Mucosa of stomach (tissue), 1 donor: Measurements from ENCODE around the gene IL1RAP.
"Not testable (repeated sequence)": the region's sequence is repeated elsewhere in the genome, so short reads cannot be mapped to it uniquely, and the experiment has no call there.

Experiments
- H3K27me3 ChIP-seq: one replicate; pipeline ENCODE4 v1.7.0; 2013; ENCODE audit warnings: mild to moderate bottlenecking, low read length; ENCODE audit not compliant: control insufficient read depth, insufficient read depth
- H3K36me3 ChIP-seq: one replicate; pipeline ENCODE4 v1.7.0; 2013; ENCODE audit warnings: low read length; ENCODE audit not compliant: control insufficient read depth, insufficient read depth
- H3K4me1 ChIP-seq: one replicate; pipeline ENCODE4 v1.7.0; 2013; ENCODE audit warnings: mild to moderate bottlenecking, low read length; ENCODE audit not compliant: control insufficient read depth, insufficient read depth
- H3K4me3 ChIP-seq: one replicate; pipeline ENCODE4 v1.7.0; 2013; ENCODE audit warnings: low read length
- H3K9ac ChIP-seq: one replicate; pipeline ENCODE4 v1.7.0; 2013; ENCODE audit warnings: mild to moderate bottlenecking, low read length, moderate library complexity
- H3K9me3 ChIP-seq: one replicate; pipeline ENCODE4 v1.7.0; 2013; ENCODE audit warnings: mild to moderate bottlenecking, low read length, moderate library complexity; ENCODE audit not compliant: control insufficient read depth
- donor health status: Pancreatic carcinoma.

Gene IL1RAP

DNA sequence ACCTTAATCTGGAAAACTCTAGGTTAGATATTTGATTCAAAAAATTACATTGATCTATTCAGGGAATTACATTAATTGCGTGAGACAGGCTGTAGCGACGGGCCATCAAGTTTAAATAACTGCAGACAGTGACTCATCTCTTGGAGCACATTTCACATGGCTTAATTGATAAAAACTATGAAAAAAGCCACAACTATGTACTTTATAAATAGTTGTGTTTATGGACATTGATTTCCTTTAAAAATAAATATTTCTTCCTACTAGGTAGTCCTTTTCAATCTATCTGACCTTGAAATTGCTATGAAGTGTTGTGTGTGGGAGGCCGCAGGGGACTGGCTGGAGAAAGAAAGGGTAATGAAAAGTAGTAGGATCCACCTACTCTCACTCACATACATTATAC is 157.8 kb downstream of the IL1RAP start:
- Histone ChIP-seq H3K36me3 (no peaks in the 10 kb centered on the region), H3K9ac (no peak overlapping the region), H3K4me1 (no peaks in the 10 kb centered on the region), H3K9me3 (no peaks in the 10 kb centered on the region), H3K4me3 (no peak overlapping the region), H3K27me3 (no peaks in the 10 kb centered on the region)

DNA sequence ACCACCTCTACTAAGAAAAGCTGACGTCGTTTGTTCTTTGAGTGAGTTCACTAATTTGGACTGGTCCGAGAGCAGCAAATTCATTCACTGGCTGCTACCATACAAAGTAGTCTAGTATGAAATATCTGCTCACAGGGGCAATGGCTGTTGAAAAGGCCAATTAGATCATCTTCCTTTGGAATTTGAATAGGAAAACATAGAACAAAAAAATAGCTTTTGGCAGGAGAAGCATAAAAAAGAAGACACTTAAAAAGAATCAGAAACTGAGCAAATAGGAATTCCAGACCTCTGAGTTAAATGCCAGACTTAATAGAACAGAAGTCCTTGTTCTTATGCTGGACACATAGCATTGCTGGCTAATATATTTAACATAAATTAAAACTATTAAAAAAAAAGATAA is 159.3 kb downstream of the IL1RAP start:
- no peaks in the 10 kb centered on the region for H3K36me3 ChIP-seq

DNA sequence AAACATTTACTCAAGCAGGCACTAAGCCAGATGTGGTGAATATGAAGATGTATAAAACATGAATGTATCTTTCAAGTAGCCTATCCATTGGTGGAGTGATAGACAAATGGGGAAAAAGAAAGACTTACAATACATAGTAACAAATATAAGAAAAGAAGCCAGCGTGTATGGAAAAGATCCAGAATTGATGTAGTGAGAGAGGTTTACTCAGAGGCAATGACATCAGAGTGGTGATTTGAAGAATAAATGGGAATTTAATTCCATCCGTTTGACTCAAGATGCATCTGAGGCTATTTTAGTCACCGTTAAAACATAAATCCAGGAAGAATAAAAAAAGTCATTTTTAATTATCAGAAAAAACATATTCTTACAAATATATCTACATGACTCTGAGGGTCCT is 162.6 kb downstream of the IL1RAP start:
- H3K9me3 ChIP-seq, result no peaks in the 10 kb centered on the region
- H3K9ac ChIP-seq, result no peak overlapping the region
- H3K4me3 ChIP-seq, result no peak overlapping the region
- no peaks in the 10 kb centered on the region for H3K27me3 ChIP-seq
- H3K4me1 ChIP-seq, result no peaks in the 10 kb centered on the region
- no peaks in the 10 kb centered on the region for H3K36me3 ChIP-seq

More for the DNA sequence above, 159.3 kb downstream of the IL1RAP start:
- Histone ChIP-seq H3K9ac (no peak overlapping the region), H3K9me3 (no peaks in the 10 kb centered on the region), H3K4me1 (no peaks in the 10 kb centered on the region), H3K4me3 (no peak overlapping the region), H3K27me3 (no peaks in the 10 kb centered on the region)

DNA sequence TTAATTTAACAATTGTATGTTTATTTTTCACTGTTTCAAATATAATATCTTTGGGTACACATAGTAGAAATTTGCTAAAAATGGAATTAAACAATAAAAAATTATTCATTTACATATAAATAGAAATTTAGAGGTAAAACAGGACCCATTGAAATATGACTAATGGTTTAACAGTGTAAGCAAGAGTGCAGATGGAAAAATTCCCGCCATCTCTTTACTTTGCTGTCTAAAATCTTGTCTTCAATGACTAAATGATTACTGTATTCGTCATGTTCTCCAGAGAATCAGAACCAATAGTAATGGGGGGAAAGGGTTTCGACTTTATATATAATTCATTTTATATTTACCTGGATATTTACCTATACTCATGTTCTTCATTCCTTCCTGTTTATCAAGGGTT is 163.1 kb downstream of the IL1RAP start:
- H3K9me3 ChIP-seq, result no peaks in the 10 kb centered on the region
- H3K9ac ChIP-seq, result no peak overlapping the region
- no peaks in the 10 kb centered on the region for H3K27me3 ChIP-seq
- H3K36me3 ChIP-seq, result no peaks in the 10 kb centered on the region
- H3K4me3 ChIP-seq, result no peak overlapping the region
- H3K4me1 ChIP-seq, result no peaks in the 10 kb centered on the region

DNA sequence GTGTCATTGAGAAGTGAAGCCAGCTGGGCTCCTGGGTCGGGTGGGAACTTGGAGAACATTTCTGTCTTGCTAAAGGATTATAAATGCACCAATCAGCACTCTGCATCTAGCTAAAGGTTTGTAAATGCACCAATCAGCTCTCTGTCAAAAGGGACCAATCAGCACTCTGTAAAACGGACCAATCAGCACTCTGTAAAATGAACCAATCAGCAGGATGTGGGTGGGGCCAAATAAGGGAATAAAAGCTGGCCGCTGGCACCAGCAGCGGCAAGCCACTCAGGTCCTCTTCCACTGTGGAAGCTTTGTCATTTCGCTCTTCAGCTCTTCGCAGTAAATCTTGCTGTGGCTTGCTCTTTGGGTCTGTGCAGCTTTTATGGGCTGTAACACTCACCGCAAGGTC is 164.0 kb downstream of the IL1RAP start:
- not testable (repeated sequence) for H3K4me3 ChIP-seq, H3K36me3 ChIP-seq, H3K9me3 ChIP-seq, H3K9ac ChIP-seq, H3K27me3 ChIP-seq, H3K4me1 ChIP-seq

DNA sequence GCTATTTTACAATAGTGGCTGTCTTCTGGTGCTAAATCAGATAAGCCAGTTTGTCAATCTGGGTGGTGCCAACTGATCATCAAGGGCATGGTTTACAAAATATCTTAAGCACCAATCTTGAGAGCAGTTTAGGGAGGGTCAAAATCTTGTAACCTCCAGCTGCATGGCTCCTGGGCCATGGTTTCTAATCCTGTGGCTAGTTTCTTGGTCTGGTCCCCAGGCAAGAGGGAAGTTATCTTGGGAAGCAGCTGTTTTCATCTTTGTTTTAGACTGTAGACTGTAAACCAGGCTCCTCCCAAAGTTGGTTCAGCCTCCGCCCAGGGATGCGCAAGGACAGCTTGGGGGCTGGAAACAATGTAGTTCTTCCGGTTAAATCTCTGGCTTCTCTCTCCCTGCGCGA is 166.8 kb downstream of the IL1RAP start:
- Histone ChIP-seq H3K27me3 (no peaks in the 10 kb centered on the region), H3K9me3 (no peaks in the 10 kb centered on the region), H3K4me3 (no peak overlapping the region), H3K36me3 (no peaks in the 10 kb centered on the region), H3K4me1 (no peaks in the 10 kb centered on the region), H3K9ac (no peak overlapping the region)

DNA sequence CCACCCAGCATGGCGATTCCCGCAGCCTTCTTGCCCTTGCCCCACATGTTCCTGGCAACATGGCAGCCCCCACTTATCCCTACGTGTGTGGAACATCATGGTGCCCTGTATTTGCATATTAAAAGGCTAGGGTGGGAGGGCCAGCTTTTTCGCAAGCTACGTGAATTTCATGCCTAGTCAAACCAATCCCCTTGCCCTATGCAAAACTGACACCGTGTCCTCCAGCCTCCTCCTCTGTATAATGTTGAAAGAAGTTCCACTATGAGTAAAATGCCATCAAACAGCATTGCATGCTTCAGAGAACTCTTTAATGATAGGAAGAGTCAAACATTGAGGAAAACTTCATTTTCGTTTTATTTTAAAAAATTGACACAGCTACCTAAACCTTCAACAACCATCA is 170.9 kb downstream of the IL1RAP start:
- H3K4me3 ChIP-seq, result no peak overlapping the region
- H3K9ac ChIP-seq, result no peak overlapping the region
- no peaks in the 10 kb centered on the region for H3K27me3 ChIP-seq
- no peaks in the 10 kb centered on the region for H3K9me3 ChIP-seq
- H3K36me3 ChIP-seq, result no peaks in the 10 kb centered on the region
- H3K4me1 ChIP-seq, result no peaks in the 10 kb centered on the region

DNA sequence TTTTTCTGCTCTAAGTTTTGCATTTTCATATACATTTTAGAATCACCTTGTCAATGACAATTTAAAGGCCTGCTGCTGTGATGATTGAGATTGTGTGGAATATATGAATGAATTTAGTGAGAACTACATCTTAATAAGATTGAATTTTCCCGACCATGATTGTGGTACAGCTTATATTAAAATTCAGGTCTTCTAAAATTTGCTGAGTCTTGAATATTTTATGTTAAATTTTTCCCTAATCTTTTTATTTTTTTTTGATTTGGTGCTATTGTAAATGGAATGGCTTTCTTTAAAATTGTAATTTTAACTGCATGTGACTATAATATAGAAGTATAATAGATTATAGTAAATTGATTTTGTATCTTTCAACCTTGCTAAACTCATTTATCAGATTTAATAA is 172.1 kb downstream of the IL1RAP start:
- no peaks in the 10 kb centered on the region for H3K9me3 ChIP-seq

DNA sequence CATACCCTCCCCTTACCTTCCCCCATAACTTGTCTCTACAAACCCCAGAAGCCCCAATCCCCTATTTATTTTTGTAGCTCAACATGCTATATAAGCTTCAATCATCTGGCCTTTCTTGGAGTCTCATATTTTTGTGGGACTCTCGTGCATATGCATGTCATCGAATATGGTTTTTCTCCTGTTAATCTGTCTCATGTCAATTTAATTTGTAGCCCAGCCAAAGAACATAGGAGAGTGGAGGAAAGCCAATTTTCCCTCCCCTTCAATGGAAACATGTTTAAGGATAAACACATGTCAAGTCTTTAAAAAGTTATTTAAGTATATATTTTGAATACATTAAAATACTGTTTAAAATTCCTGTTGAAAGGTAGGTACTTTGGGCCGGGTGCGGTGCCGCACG is 176.4 kb downstream of the IL1RAP start:
- H3K9me3 ChIP-seq, result no peaks in the 10 kb centered on the region
- H3K4me1 ChIP-seq, result peaks cover 7% of the 10 kb centered on the region
- H3K4me3 ChIP-seq, result no peak overlapping the region
- H3K9ac ChIP-seq, result no peak overlapping the region
- no peaks in the 10 kb centered on the region for H3K36me3 ChIP-seq
- no peaks in the 10 kb centered on the region for H3K27me3 ChIP-seq

More for the DNA sequence above, 172.1 kb downstream of the IL1RAP start:
- no peaks in the 10 kb centered on the region for H3K27me3 ChIP-seq
- no peaks in the 10 kb centered on the region for H3K36me3 ChIP-seq
- H3K4me1 ChIP-seq, result no peaks in the 10 kb centered on the region
- H3K9ac ChIP-seq, result no peak overlapping the region
- H3K4me3 ChIP-seq, result no peak overlapping the region

DNA sequence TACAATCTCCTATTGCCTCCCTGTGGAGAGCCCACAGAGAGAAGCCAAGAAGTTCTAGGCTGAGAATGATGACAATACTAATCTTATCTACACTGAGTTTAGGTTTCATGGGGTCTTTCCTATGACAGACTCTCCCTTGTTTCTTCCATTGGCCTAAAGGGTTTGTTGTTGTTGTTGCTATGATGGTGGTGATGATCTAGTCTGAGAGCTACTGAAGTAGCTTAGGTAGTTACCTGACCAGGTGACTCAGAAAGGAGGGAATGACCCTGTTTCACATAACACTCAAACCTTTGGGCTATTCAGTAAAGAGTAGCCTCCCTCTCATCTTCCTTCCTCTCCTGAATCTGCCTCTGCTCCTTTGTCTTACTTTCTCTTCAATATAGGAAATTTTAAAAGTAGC is 178.4 kb downstream of the IL1RAP start:
- Histone ChIP-seq H3K9ac (no peak overlapping the region), H3K36me3 (no peaks in the 10 kb centered on the region), H3K4me3 (no peak overlapping the region), H3K4me1 (peaks cover 7% of the 10 kb centered on the region), H3K27me3 (no peaks in the 10 kb centered on the region), H3K9me3 (no peaks in the 10 kb centered on the region)

DNA sequence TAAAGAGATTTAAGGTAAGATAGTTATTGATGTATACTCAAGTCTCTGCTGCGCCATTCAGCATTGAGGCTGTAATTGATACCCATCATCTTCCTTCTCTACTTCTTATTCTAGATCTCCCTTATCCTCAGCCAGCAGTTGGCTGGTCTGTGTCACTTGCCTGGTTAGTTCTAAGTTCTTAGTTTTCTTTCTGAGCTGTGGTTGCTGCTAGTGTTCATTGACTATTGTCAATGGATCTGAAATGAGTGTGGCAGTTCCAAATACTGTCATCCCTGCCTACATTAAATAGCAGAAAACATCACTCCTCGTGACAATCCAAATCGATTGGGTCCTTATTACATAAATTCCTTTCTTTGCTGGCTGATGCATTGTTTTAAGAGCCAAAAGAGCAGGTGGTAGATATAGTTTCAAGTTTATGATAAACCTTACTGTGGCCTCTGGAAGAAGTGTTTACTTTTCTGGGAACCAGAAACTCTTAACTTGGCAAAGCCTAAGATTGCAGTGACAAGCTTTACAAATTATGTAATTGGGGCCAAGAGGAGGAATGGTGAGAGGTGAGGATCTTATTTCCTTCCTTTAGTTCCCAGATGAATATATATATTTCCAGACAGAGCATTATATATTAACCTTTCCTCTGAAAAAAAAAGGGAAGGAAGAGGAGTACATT is 180.6 kb downstream of the IL1RAP start:
- H3K9ac ChIP-seq, result no peak overlapping the region
- H3K27me3 ChIP-seq, result no peaks in the 10 kb centered on the region
- H3K9me3 ChIP-seq, result no peaks in the 10 kb centered on the region

DNA sequence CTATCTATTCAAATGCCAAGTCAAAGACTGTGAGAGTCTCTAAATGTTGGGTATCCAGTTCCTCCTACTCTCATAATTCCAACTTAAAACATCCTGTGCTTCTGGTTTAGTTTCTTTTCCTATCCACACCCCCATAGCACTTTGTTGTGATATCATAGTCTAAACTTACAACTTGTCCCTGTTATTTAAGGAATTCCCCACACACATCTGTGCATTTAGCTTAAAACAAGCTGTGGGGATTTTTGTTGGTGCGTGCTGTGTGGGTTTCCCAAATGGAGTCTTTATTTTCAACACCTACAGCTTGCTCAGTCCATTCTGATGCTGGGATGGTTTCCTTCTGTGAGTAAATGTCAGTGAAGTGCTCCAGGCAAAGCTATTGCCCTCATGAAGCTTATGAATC is 181.3 kb downstream of the IL1RAP start:
- Histone ChIP-seq H3K9me3 (no peaks in the 10 kb centered on the region), H3K4me3 (no peak overlapping the region), H3K9ac (no peak overlapping the region), H3K36me3 (no peaks in the 10 kb centered on the region), H3K27me3 (no peaks in the 10 kb centered on the region), H3K4me1 (peaks cover 7% of the 10 kb centered on the region)

More for the DNA sequence above, 180.6 kb downstream of the IL1RAP start:
- Histone ChIP-seq H3K4me3 (no peak overlapping the region), H3K36me3 (no peaks in the 10 kb centered on the region), H3K4me1 (peaks cover 7% of the 10 kb centered on the region)

DNA sequence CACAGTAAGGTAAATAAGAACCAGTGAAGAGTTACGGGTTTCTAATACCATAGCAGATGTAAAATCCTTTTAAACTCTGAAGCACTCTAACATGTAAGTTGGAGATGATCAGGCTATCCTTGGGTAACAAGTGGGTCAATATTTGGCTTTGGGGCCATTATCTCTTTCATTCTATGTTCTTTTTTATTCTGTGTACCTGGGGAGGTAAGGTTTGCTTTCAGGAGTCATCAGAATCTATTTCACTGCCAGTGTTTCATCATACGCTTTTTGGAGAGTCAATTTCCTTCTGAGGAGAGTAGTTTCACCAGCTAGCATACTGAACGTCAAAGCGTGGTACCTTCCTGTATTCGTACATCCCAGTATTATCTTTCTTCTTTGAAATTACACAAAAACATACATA is 182.1 kb downstream of the IL1RAP start:
- Histone ChIP-seq H3K4me3 (no peak overlapping the region), H3K4me1 (peaks cover 7% of the 10 kb centered on the region), H3K9me3 (no peaks in the 10 kb centered on the region), H3K36me3 (no peaks in the 10 kb centered on the region), H3K27me3 (no peaks in the 10 kb centered on the region), H3K9ac (no peak overlapping the region)
